K562 (cell line): ENCODE data around the gene RRP7A. TPM values are rescaled to one million over a fixed set of nuclear protein-coding genes. Genes with fewer than 3 reads are reported as not detected.

Experiments
- ATAC-seq: fragments of 200-7000 bp; cut with Tn5 transposase; 3 replicates; pipeline ENCODE4 v1.9.1; 2020; ENCODE audit warnings: moderate library complexity
- BruUV-seq: library from RNA; stranded (reverse); fragments of 400-500 nt; replicated peaks from 2 replicates; lab custom pipeline; 2021; lab: Mats Ljungman, UMichigan
- CTCF ChIA-PET: fragments of 300-600 bp; formaldehyde crosslinking; extraction: SDS; loops from one replicate; lab custom pipeline; 2021; ENCODE audit warnings: low intra/inter-chr PET ratio; lab: Yijun Ruan, JAX
- POLR2A ChIA-PET: fragments of 300-600, 350-650 bp; sonication (Branson Sonifier 250); formaldehyde crosslinking; extraction: SDS; loops from one replicate; lab custom pipeline; 2021; ENCODE audit warnings: antibody characterized with exemption, inconsistent platforms; lab: Yijun Ruan, JAX
- DNase-seq, 4 experiments: peaks; one replicate each; pipeline versions ENCODE4 v3.0.0 to v3.0.0-alpha.2; 2011 to 2018; ENCODE audit warnings: low spot score in 3 of 4, mixed read lengths in 3 of 4; ENCODE audit errors: extremely low read depth in 1 of 4
- FAIRE-seq: peaks from 2 replicates; lab custom pipeline; 2011; peaks lifted over from hg19 to GRCh38; lab: Jason Lieb, UNC
- H2AFZ ChIP-seq: 2 replicates; pipeline ENCODE4 v1.6.0; 2011; ENCODE audit warnings: low read depth, low read length, control low read depth, inconsistent platforms
- H3K27ac ChIP-seq: fragments of 200-600 bp; 3 replicates; pipeline ENCODE4 v1.8.0; 2011; ENCODE audit warnings: low read depth, mild to moderate bottlenecking, control low read depth, inconsistent platforms, low read length, moderate library complexity, mixed read lengths; ENCODE audit errors: extremely low read depth
- H3K27me3 ChIP-seq, 2 experiments: fragments of 300-600 bp in 1 of 2; 2 replicates in 1 of 2; 3 replicates in 1 of 2; pipeline versions ENCODE4 v1.6.0 to v1.8.0; 2011; ENCODE audit warnings: inconsistent platforms in 2 of 2, low read length in 2 of 2, mild to moderate bottlenecking in 1 of 2, mixed read lengths in 1 of 2, moderate library complexity in 1 of 2; ENCODE audit not compliant: control insufficient read depth in 2 of 2, insufficient read depth in 2 of 2
- H3K36me3 ChIP-seq: fragments of 300-600 bp; 3 replicates; pipeline ENCODE4 v1.8.0; 2011; ENCODE audit warnings: mild to moderate bottlenecking, low read length, inconsistent platforms; ENCODE audit not compliant: control insufficient read depth, insufficient read depth
- H3K4me1 ChIP-seq, 2 experiments: fragments of 200-600 bp in 1 of 2; replicated peaks in 1 of 2; 2 replicates in 1 of 2; 3 replicates in 1 of 2; pipeline versions ENCODE4 v1.5.1 to v1.8.0; 2011; ENCODE audit warnings: inconsistent platforms in 2 of 2, low read length in 2 of 2, mild to moderate bottlenecking in 1 of 2, mixed read lengths in 1 of 2, moderate library complexity in 1 of 2; ENCODE audit not compliant: control insufficient read depth in 2 of 2, insufficient read depth in 2 of 2
- H3K4me2 ChIP-seq: 2 replicates; pipeline ENCODE4 v1.6.1; 2011; ENCODE audit warnings: low read length, control low read depth, inconsistent platforms, mixed read lengths; ENCODE audit not compliant: insufficient read depth
- H3K4me3 ChIP-seq: fragments of 200-600 bp; sonication (generic), shearing (Covaris generic); 2 replicates; pipeline ENCODE4 v1.5.1; 2016; ENCODE audit warnings: control low read depth, inconsistent platforms
- H3K79me2 ChIP-seq: fragments of 200-600 bp; 3 replicates; pipeline ENCODE4 v1.8.0; 2011; ENCODE audit warnings: low read length, inconsistent platforms; ENCODE audit not compliant: control insufficient read depth, insufficient read depth
- H3K9ac ChIP-seq, 2 experiments: 2 replicates each; pipeline versions ENCODE4 v1.6.0 to v1.6.1; 2011; ENCODE audit warnings: low read depth in 2 of 2, low read length in 2 of 2, control low read depth in 1 of 2, inconsistent platforms in 1 of 2, mild to moderate bottlenecking in 1 of 2, mixed read lengths in 1 of 2; ENCODE audit not compliant: insufficient read depth in 1 of 2
- H3K9me1 ChIP-seq: one replicate; pipeline ENCODE4 v1.6.0; 2011; ENCODE audit warnings: inconsistent platforms, mild to moderate bottlenecking, low read length, moderate library complexity; ENCODE audit not compliant: control insufficient read depth, insufficient read depth
- H3K9me3 ChIP-seq: replicated peaks from 2 replicates; pipeline ENCODE4 v1.5.1; 2011; ENCODE audit warnings: low read depth, low read length, inconsistent platforms; ENCODE audit not compliant: control insufficient read depth, insufficient read depth
- H4K20me1 ChIP-seq: replicated peaks from 2 replicates; pipeline ENCODE4 v1.6.1; 2011; ENCODE audit warnings: low read length, inconsistent platforms, mixed read lengths; ENCODE audit not compliant: control insufficient read depth, insufficient read depth
- FOS ChIP-seq: IDR thresholded peaks from 3 replicates; pipeline ENCODE4 v1.6.1; 2011; ENCODE audit not compliant: insufficient read length; ENCODE audit errors: extremely low read depth
- L3MBTL2 ChIP-seq: fragments of 450-650 bp; IDR thresholded peaks from 2 replicates; pipeline ENCODE4 v1.6.1; 2016; ENCODE audit warnings: mild to moderate bottlenecking, moderate library complexity
- PML ChIP-seq: IDR thresholded peaks from 2 replicates; pipeline ENCODE4 v1.6.1; 2012; ENCODE audit warnings: low read length, inconsistent platforms
- RAD21 ChIP-seq, 2 experiments: fragments of 250-450 bp in 1 of 2; fragments of 450-650 bp in 1 of 2; sonication (Bioruptor Pico) in 1 of 2; formaldehyde crosslinking in 1 of 2; IDR thresholded peaks in 1 of 2; conservative IDR thresholded peaks in 1 of 2; 2 replicates each; pipeline versions ENCODE4 v1.4.0 to v1.8.0; 2020 to 2022; ENCODE audit warnings: mild to moderate bottlenecking in 2 of 2, moderate library complexity in 1 of 2
- RB1 ChIP-seq: fragments of 450-650 bp; IDR thresholded peaks from 2 replicates; pipeline ENCODE4 v1.6.1; 2017; ENCODE audit warnings: low read depth, mild to moderate bottlenecking
- RBM39 ChIP-seq: fragments of 200-400 bp; formaldehyde crosslinking; optimal IDR thresholded peaks from 2 replicates; pipeline ENCODE3; 2018; ENCODE audit warnings: low read depth, low read length
- RFX5 ChIP-seq: IDR thresholded peaks from 2 replicates; pipeline ENCODE4 v1.6.1; 2011; ENCODE audit warnings: low read depth, mild to moderate bottlenecking, improper control_type of control experiment, low read length
- SMC3 ChIP-seq: conservative IDR thresholded peaks from 2 replicates; pipeline ENCODE4 v1.6.1; 2011; ENCODE audit warnings: low read depth, low read length, improper control_type of control experiment; ENCODE audit not compliant: insufficient read depth
- TAF7 ChIP-seq: fragments of 450-650 bp; IDR thresholded peaks from 2 replicates; pipeline ENCODE4 v1.6.1; 2016; ENCODE audit warnings: missing genetic modification characterization, missing compliant biosample characterization
- TFAM ChIP-seq: fragments of 250-450 bp; sonication (Bioruptor Pico); conservative IDR thresholded peaks from 2 replicates; pipeline ENCODE4 v1.5.0; 2021; ENCODE audit warnings: mild to moderate bottlenecking, moderate library complexity
- THRAP3 ChIP-seq: fragments of 450-650 bp; IDR thresholded peaks from 2 replicates; pipeline ENCODE4 v1.6.1; 2016; ENCODE audit warnings: mild to moderate bottlenecking, inconsistent platforms, borderline replicate concordance
- TRIM24 ChIP-seq, 2 experiments: fragments of 450-650 bp; IDR thresholded peaks; 2 replicates each; pipeline ENCODE4 v1.6.1; 2016
- ZFP1 ChIP-seq: fragments of 450-650 bp; formaldehyde crosslinking; IDR thresholded peaks from 2 replicates; pipeline ENCODE4 v1.4.0; 2020; ENCODE audit warnings: mild to moderate bottlenecking, mixed read lengths
- ZNF507 ChIP-seq: conservative IDR thresholded peaks from 2 replicates; pipeline ENCODE4 v1.6.1; 2017; ENCODE audit warnings: missing genetic modification characterization, missing compliant biosample characterization
- ZNF696 ChIP-seq: fragments of 250-450 bp; sonication (Bioruptor Pico); conservative IDR thresholded peaks from 2 replicates; pipeline ENCODE4 v1.4.0; 2020; ENCODE audit warnings: mild to moderate bottlenecking, moderate library complexity
- WGBS: fragments of 100-300 bp; shearing (Covaris generic); methylation state at CpG from one replicate; pipeline ENCODE4 v1.1.6; 2016; ENCODE audit warnings: low coverage, mixed read lengths; ENCODE audit not compliant: insufficient coverage; ENCODE audit errors: missing lambda C conversion rate; 5-methylcytosine and 5-hydroxymethylcytosine counted together
- in situ Hi-C: fragments of 300-500 bp; cut with MboI; formaldehyde crosslinking; loops from 4 replicates; pipeline ENCODE4 v1.15.0; 2018; ENCODE audit warnings: inconsistent platforms, mixed read lengths
- intact Hi-C: fragments of 100-400 bp; cut with micrococcal nuclease; formaldehyde crosslinking; loops from 2 replicates; pipeline ENCODE4 v1.14.2; 2022
- polyA plus RNA-seq, 8 experiments: library from polyadenylated mRNA; depleted of rRNA in 4 of 8; stranded (reverse) in 5 of 8; unstranded in 3 of 8; fragments of >200 nt; fragmentation: Nextera tagmentation in 2 of 8; fragmentation: Illumina TruSeq in 1 of 8; extraction: Ambion mirVana in 2 of 8; extraction: Trizol in 1 of 8; gene quantifications; 2 replicates each; pipeline versions ENCODE4 v1.2.1 to v1.2.3, GENCODE V29; 2011 to 2014; ENCODE audit warnings: inconsistent platforms in 1 of 8, missing spikeins in 1 of 8
- total RNA-seq, 7 experiments: library from RNA; depleted of rRNA in 6 of 7; stranded (reverse); fragments of >200 nt in 6 of 7; fragmentation: Illumina TruSeq in 2 of 7; extraction: Trizol in 2 of 7; gene quantifications; 2 replicates each; pipeline versions ENCODE4 v1.2.1 to v1.2.3, GENCODE V29; 2011 to 2021; ENCODE audit warnings: low replicate concordance in 1 of 7
- TF ChIP-seq, protein P1 (sequence below), 3 experiments: IDR thresholded peaks in 2 of 3; conservative IDR thresholded peaks in 1 of 3; 2 replicates each; pipeline ENCODE4 v1.5.1; 2011 to 2012; ENCODE audit warnings: low read length in 3 of 3, mild to moderate bottlenecking in 3 of 3, control low read depth in 2 of 3, improper control_type of control experiment in 1 of 3, inconsistent platforms in 1 of 3, low read depth in 1 of 3, mixed read lengths in 1 of 3, moderate library complexity in 1 of 3; ENCODE audit not compliant: insufficient read depth in 2 of 3
- TF ChIP-seq, protein P2 (sequence below): IDR thresholded peaks from 2 replicates; pipeline ENCODE4 v1.6.1; 2011; ENCODE audit warnings: borderline replicate concordance, low read depth, mild to moderate bottlenecking, moderate library complexity, low read length; ENCODE audit not compliant: insufficient read depth, poor library complexity, severe bottlenecking

The RRP7A gene
- total and polyA plus RNA-seq, 9 of the 15 experiments (the other 6 are each of a cell fraction or from before 2014, with no cell fraction given), result 3.4 to 74.1 (median 40.3) TPM

DNA sequence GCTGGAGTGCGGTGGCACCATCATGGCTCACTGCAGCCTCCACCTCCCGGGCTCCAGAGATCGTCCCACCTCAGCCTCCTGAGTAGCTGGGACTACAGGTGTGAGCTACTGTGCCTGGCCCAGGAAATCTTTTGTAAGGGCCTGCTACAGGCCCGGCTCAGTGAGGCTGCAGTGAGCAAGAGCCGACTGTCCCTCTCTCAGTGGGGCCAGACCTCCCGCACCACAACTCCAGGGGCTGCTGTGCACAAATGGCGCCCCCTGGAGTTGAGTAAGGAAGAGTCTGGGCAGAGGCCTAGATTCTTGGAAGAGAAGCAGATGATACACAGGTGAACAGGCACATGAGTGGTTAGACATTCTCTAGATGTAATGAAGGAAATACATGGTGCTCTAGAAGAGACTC lies 41.2 kb upstream of the RRP7A start:
- Histone ChIP-seq H3K9me3 (no peaks in the 10 kb centered on the region; the same call in 1 of the 2 replicates), H3K36me3 (peaks cover 31% of the 10 kb centered on the region; the same call in 1 of the 3 replicates), H2AFZ (no peak overlapping the region), H3K27ac (no peak overlapping the region), H3K4me1 (peaks cover 10 to 23% of the 10 kb centered on the region in 2 experiments; a peak in 4 of 5 replicates), H3K4me3 (no peak overlapping the region), H3K27me3 (no peaks in the 10 kb centered on the region), H3K9ac (no peak overlapping the region), H3K4me2 (no peak overlapping the region), H3K79me2 (no peaks in the 10 kb centered on the region; the same call in 2 of the 3 replicates), H3K9me1 (no peaks in the 10 kb centered on the region), H4K20me1 (no peaks in the 10 kb centered on the region)
- in situ Hi-C loops, result loop anchor here (5.0 kb wide), 1 partner anchor 48 kb away; no protein-coding TSS in a partner anchor
- ATAC-seq, result peak; percentile 89
- intact Hi-C loops, result no loop called here
- peak; percentile 49 to 68 (median 56) for DNase-seq
- CTCF ChIA-PET, result interaction anchor here (1.0 kb wide), 1 partner anchor 392 kb away, joined by 4 read pairs; no protein-coding TSS in a partner anchor
- peak; percentile 11 for FAIRE-seq
- 45% methylated on average over 6 of the region's 7 CpGs for WGBS
- POLR2A ChIA-PET, result interaction anchor here (0.7 kb wide), 1 partner anchor 123 kb away, joined by 3 read pairs; no protein-coding TSS in a partner anchor
- no TSS peak for BruUV-seq
- TF ChIP-seq SMC3 (peak; percentile 49; the same call in 1 of the 2 replicates), ZNF696 (CRISPR knock-in tag) (no peak), RFX5 (no peak), ZNF507 (tag) (no peak), PML (no peak), FOS (no peak), TRIM24 (IDR thresholded peaks at IDR 0.05) (no peak), L3MBTL2 (no peak), RAD21 (CRISPR knock-in tag; conservative IDR thresholded peaks at IDR 0.05 in 1 of 2, IDR thresholded peaks at IDR 0.05 in 1 of 2) (peak; percentile 21 to 69; a peak in 3 of 4 replicates), RB1 (0 out of 2 replicates have a peak, but pooled peaks have one; percentile 17), RBM39 (no peak), THRAP3 (no peak), ZFP1 (CRISPR knock-in tag) (no peak), TAF7 (tag) (no peak), TFAM (no peak)
- TF ChIP-seq, protein P1, sequence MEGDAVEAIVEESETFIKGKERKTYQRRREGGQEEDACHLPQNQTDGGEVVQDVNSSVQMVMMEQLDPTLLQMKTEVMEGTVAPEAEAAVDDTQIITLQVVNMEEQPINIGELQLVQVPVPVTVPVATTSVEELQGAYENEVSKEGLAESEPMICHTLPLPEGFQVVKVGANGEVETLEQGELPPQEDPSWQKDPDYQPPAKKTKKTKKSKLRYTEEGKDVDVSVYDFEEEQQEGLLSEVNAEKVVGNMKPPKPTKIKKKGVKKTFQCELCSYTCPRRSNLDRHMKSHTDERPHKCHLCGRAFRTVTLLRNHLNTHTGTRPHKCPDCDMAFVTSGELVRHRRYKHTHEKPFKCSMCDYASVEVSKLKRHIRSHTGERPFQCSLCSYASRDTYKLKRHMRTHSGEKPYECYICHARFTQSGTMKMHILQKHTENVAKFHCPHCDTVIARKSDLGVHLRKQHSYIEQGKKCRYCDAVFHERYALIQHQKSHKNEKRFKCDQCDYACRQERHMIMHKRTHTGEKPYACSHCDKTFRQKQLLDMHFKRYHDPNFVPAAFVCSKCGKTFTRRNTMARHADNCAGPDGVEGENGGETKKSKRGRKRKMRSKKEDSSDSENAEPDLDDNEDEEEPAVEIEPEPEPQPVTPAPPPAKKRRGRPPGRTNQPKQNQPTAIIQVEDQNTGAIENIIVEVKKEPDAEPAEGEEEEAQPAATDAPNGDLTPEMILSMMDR (IDR thresholded peaks at IDR 0.05 in 2 of 3, conservative IDR thresholded peaks at IDR 0.05 in 1 of 3; ENCODE audit: insufficient read depth in 2 of 3, low read depth in 1 of 3, low read length in 3 of 3), result peak; percentile 66 to 78 (median 73)
- TF ChIP-seq, protein P2, sequence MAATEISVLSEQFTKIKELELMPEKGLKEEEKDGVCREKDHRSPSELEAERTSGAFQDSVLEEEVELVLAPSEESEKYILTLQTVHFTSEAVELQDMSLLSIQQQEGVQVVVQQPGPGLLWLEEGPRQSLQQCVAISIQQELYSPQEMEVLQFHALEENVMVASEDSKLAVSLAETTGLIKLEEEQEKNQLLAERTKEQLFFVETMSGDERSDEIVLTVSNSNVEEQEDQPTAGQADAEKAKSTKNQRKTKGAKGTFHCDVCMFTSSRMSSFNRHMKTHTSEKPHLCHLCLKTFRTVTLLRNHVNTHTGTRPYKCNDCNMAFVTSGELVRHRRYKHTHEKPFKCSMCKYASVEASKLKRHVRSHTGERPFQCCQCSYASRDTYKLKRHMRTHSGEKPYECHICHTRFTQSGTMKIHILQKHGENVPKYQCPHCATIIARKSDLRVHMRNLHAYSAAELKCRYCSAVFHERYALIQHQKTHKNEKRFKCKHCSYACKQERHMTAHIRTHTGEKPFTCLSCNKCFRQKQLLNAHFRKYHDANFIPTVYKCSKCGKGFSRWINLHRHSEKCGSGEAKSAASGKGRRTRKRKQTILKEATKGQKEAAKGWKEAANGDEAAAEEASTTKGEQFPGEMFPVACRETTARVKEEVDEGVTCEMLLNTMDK, result peak; percentile 43
